ENCODE measurements around the gene DMD.

DMD gene

DNA sequence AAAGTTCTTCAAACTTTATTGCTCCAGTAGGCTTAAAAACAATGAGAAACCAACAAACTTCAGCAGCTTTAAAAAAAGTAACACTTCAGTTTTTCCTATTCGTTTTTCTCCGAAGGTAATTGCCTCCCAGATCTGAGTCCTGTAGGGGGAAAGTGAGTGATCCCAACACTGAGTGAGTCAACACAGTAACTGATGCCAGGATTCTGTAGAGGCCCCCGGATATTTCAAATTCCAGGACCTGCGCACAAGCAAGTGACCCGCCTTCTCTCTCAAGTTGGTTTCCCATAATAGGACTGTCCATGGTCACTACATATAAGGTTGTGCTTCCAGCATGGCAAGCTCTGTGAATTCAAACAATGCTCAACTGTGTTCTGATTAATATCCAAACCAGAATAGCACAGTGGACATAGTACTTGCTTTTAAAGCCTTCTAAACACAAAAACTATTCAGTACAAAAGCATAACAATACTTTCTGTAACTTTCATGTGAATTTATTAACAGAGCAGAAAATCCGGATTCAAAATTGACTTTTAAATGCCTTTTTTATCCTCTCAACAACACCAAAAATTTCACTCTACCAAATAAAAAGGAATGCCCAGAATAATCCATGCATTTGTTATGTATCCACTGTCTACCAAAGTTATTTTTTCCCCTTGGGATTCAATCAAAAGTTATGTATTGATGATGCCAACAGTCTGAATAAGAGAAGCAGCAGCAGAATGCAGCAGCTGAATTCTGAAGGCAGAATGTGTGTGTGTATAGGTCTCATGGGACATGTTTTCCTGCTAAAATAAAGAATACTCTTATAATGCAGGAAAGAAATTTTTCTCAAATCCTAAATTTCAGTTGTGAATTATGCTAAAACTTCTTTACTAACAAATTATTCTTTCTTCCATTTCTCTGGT is at the start of gene DMD:
TSS of gene DMD (minus strand) at position 194 of the 905 bp plus-strand sequence. CDS start 237 bp downstream, outside the sequence.
- Histone ChIP-seq H3K36me3 (replicated peaks; ENCODE audit: low read depth, low read length) (no peaks in the 10 kb centered on the region), H3K9ac (ENCODE audit: low read length) (no peak within 1 kb of the TSS), H3K9me3 (ENCODE audit: insufficient read depth, low read length) (no peaks in the 10 kb centered on the region), H3K27ac (ENCODE audit: low read length) (no peak within 1 kb of the TSS), H3K4me3 (ENCODE audit: low read length) (no peak within 1 kb of the TSS), H3K79me2 (ENCODE audit: low read length) (no peaks in the 10 kb centered on the region), H3K4me2 (ENCODE audit: low read length) (no peak within 1 kb of the TSS), H4K20me1 (ENCODE audit: insufficient read depth, low read length) (no peaks in the 10 kb centered on the region), H2AFZ (ENCODE audit: low read depth, low read length) (no peak within 1 kb of the TSS), H3K4me1 (ENCODE audit: low read length) (no peaks in the 10 kb centered on the region), H3K27me3 (ENCODE audit: low read depth, low read length) (no peaks in the 10 kb centered on the region)
- no peak for TF ChIP-seq EZH2phosphoT487 (IDR thresholded peaks at IDR 0.05; ENCODE audit: low read depth)
- TF ChIP-seq, protein P1, sequence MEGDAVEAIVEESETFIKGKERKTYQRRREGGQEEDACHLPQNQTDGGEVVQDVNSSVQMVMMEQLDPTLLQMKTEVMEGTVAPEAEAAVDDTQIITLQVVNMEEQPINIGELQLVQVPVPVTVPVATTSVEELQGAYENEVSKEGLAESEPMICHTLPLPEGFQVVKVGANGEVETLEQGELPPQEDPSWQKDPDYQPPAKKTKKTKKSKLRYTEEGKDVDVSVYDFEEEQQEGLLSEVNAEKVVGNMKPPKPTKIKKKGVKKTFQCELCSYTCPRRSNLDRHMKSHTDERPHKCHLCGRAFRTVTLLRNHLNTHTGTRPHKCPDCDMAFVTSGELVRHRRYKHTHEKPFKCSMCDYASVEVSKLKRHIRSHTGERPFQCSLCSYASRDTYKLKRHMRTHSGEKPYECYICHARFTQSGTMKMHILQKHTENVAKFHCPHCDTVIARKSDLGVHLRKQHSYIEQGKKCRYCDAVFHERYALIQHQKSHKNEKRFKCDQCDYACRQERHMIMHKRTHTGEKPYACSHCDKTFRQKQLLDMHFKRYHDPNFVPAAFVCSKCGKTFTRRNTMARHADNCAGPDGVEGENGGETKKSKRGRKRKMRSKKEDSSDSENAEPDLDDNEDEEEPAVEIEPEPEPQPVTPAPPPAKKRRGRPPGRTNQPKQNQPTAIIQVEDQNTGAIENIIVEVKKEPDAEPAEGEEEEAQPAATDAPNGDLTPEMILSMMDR (IDR thresholded peaks at IDR 0.05; ENCODE audit: low read depth, low read length), result no peak

DNA sequence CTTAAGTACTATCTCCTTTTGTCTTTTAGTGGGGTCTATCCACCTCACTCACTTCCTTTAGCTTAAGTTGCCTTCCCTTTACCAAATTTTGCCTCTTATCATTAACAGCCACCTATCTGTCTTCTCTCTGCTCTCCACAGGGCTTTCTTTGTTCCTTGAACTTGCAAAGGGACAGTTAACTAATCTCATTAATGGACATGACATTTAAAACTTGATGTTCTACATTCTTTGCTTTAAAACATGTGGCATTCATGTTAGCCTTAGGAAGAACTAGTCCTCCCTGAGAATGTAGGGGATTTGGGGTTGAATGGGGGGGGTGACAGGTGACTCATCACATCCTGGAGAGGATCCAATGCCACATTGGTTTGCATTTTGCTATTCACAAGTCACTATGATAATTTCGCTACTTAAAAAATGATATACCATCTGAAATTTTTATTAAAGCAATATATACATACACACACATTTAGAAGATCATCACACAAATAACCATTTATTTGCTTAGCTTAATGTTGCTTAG is 41.0 kb upstream of the DMD start:
- H3K4me2 ChIP-seq (ENCODE audit: low read length), result no peak overlapping the region
- no peaks in the 10 kb centered on the region for H3K9me3 ChIP-seq (ENCODE audit: insufficient read depth, low read length)
- no peak overlapping the region for H2AFZ ChIP-seq (ENCODE audit: low read depth, low read length)
- H3K4me3 ChIP-seq (ENCODE audit: low read length), result no peak overlapping the region
- TF ChIP-seq EZH2phosphoT487 (IDR thresholded peaks at IDR 0.05; ENCODE audit: low read depth), result no peak
- TF ChIP-seq, protein P1 (IDR thresholded peaks at IDR 0.05; ENCODE audit: low read depth, low read length), result no peak
- H3K4me1 ChIP-seq (ENCODE audit: low read length), result no peaks in the 10 kb centered on the region
- H3K9ac ChIP-seq (ENCODE audit: low read length), result no peak overlapping the region
- H3K27me3 ChIP-seq (ENCODE audit: low read depth, low read length), result no peaks in the 10 kb centered on the region
- no peak overlapping the region for H3K27ac ChIP-seq (ENCODE audit: low read length)
- H3K79me2 ChIP-seq (ENCODE audit: low read length), result no peaks in the 10 kb centered on the region
- no peaks in the 10 kb centered on the region for H4K20me1 ChIP-seq (ENCODE audit: insufficient read depth, low read length)
- H3K36me3 ChIP-seq (replicated peaks; ENCODE audit: low read depth, low read length), result no peaks in the 10 kb centered on the region

DNA sequence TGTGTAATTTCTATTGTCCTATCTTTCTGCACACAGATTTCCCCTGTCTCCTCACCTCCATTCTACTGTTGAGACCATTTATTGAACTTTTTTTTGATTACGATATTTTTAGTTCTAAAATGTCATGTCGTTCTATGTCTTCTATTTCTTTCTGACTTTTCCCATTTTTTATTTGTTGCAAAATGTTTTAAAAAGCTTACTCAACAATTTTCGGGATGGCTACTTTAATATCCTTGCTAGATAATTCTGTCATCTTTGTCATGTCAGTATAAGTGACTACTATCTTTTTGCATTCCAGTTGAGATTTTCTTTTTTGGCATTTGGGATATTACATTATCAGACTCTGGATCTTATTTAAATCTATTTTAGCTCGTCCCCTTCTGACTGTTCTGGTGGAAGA is 7.5 kb upstream of the DMD start:
- Histone ChIP-seq H3K9me3 (ENCODE audit: insufficient read depth, low read length) (no peaks in the 10 kb centered on the region), H3K27me3 (ENCODE audit: low read depth, low read length) (no peaks in the 10 kb centered on the region), H2AFZ (ENCODE audit: low read depth, low read length) (no peak overlapping the region), H4K20me1 (ENCODE audit: insufficient read depth, low read length) (no peaks in the 10 kb centered on the region), H3K4me1 (ENCODE audit: low read length) (no peaks in the 10 kb centered on the region), H3K79me2 (ENCODE audit: low read length) (no peaks in the 10 kb centered on the region), H3K4me3 (ENCODE audit: low read length) (no peak overlapping the region), H3K4me2 (ENCODE audit: low read length) (no peak overlapping the region), H3K27ac (ENCODE audit: low read length) (no peak overlapping the region), H3K36me3 (replicated peaks; ENCODE audit: low read depth, low read length) (no peaks in the 10 kb centered on the region), H3K9ac (ENCODE audit: low read length) (no peak overlapping the region)
- TF ChIP-seq EZH2phosphoT487 (IDR thresholded peaks at IDR 0.05; ENCODE audit: low read depth), result no peak
- TF ChIP-seq, protein P1 (IDR thresholded peaks at IDR 0.05; ENCODE audit: low read depth, low read length), result no peak

DNA sequence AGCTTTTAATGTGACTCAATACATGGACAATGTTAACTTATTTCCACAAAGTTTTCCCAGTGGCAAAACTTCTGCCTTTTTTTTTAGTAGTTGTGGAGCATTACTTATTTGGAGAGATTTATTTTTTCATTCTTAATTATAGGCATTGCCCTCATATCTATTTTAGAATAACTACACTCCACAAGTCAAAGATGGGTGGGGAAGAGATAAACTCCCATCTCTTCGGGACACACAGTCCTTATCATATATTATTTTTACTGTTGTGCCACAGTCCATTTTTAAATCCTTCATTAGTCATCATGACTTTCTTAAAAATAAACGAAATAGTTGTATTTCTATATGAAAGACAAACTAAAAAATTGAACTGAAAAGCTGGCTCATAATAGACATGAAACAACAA is 1.2 kb downstream of the DMD start:
- Histone ChIP-seq H2AFZ (ENCODE audit: low read depth, low read length) (no peak overlapping the region), H4K20me1 (ENCODE audit: insufficient read depth, low read length) (no peaks in the 10 kb centered on the region), H3K79me2 (ENCODE audit: low read length) (no peaks in the 10 kb centered on the region), H3K9me3 (ENCODE audit: insufficient read depth, low read length) (no peaks in the 10 kb centered on the region), H3K27ac (ENCODE audit: low read length) (no peak overlapping the region), H3K4me2 (ENCODE audit: low read length) (no peak overlapping the region), H3K4me3 (ENCODE audit: low read length) (no peak overlapping the region), H3K27me3 (ENCODE audit: low read depth, low read length) (no peaks in the 10 kb centered on the region), H3K9ac (ENCODE audit: low read length) (no peak overlapping the region), H3K36me3 (replicated peaks; ENCODE audit: low read depth, low read length) (no peaks in the 10 kb centered on the region), H3K4me1 (ENCODE audit: low read length) (no peaks in the 10 kb centered on the region)
- no peak for TF ChIP-seq EZH2phosphoT487 (IDR thresholded peaks at IDR 0.05; ENCODE audit: low read depth)
- TF ChIP-seq, protein P1 (IDR thresholded peaks at IDR 0.05; ENCODE audit: low read depth, low read length), result no peak

Measured in OCI-LY3 (cell line).